BE2C (cell line): ENCODE measurements around the gene TMEM242.
"Not testable (repeated sequence)": the region's sequence is repeated elsewhere in the genome, so short reads cannot be mapped to it uniquely, and the experiment has no call there.

ENCODE experiments used
- DNase-seq: peaks from one replicate; pipeline ENCODE4 v3.0.0-alpha.2; 2020
- H3K27me3 ChIP-seq: fragments of 250-450 bp; sonication (Bioruptor Pico); 2 replicates; pipeline ENCODE4 v1.5.1; 2020; ENCODE audit warnings: mild to moderate bottlenecking
- H3K36me3 ChIP-seq: fragments of 250-450 bp; sonication (Bioruptor Pico); 2 replicates; pipeline ENCODE4 v1.5.1; 2020; ENCODE audit warnings: mild to moderate bottlenecking
- H3K4me1 ChIP-seq: fragments of 250-450 bp; sonication (Bioruptor Pico); 2 replicates; pipeline ENCODE4 v1.5.1; 2020
- H3K4me3 ChIP-seq: 2 replicates; pipeline ENCODE4 v1.5.1; 2011; ENCODE audit warnings: low read depth, low read length
- H3K9me3 ChIP-seq: fragments of 250-450 bp; sonication (Bioruptor Pico); 2 replicates; pipeline ENCODE4 v1.5.1; 2020
- TF ChIP-seq, protein P1 (sequence below): IDR thresholded peaks from 2 replicates; pipeline ENCODE4 v1.5.1; 2012; ENCODE audit warnings: mild to moderate bottlenecking, low read depth, low read length

TMEM242 gene

DNA sequence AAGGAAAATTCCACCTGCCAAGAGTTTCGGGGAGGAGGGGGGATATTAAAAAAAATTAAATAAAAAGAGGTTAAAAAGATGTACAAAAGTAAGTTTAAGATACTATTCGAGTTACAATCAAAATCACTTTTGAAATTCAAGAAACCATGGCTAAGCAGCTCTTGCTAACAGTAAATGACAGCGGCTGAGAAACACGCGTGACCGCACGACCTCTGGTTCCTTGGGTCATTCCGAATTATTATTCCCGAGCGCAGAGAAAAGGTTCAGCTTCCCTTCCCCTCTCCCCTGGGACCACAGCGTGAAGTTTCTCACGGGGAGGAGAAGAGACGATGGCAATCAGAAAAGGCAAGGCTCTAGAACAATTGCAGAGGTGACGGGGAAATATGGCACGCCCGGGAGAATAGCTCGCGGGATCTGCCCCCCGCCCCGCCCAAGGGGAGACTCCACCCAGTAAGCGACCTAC, 496 bp downstream of the TMEM242 start:
- H3K9me3 ChIP-seq: no peaks in the 10 kb centered on the region
- DNase-seq: peak; percentile 88
- TF ChIP-seq, protein P1, sequence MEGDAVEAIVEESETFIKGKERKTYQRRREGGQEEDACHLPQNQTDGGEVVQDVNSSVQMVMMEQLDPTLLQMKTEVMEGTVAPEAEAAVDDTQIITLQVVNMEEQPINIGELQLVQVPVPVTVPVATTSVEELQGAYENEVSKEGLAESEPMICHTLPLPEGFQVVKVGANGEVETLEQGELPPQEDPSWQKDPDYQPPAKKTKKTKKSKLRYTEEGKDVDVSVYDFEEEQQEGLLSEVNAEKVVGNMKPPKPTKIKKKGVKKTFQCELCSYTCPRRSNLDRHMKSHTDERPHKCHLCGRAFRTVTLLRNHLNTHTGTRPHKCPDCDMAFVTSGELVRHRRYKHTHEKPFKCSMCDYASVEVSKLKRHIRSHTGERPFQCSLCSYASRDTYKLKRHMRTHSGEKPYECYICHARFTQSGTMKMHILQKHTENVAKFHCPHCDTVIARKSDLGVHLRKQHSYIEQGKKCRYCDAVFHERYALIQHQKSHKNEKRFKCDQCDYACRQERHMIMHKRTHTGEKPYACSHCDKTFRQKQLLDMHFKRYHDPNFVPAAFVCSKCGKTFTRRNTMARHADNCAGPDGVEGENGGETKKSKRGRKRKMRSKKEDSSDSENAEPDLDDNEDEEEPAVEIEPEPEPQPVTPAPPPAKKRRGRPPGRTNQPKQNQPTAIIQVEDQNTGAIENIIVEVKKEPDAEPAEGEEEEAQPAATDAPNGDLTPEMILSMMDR: no peak
- no peaks in the 10 kb centered on the region; the same call in 1 of the 2 replicates for H3K36me3 ChIP-seq
- no peaks in the 10 kb centered on the region for H3K4me1 ChIP-seq
- H3K4me3 ChIP-seq: peak overlapping the region; percentile 72
- no peaks in the 10 kb centered on the region for H3K27me3 ChIP-seq

DNA sequence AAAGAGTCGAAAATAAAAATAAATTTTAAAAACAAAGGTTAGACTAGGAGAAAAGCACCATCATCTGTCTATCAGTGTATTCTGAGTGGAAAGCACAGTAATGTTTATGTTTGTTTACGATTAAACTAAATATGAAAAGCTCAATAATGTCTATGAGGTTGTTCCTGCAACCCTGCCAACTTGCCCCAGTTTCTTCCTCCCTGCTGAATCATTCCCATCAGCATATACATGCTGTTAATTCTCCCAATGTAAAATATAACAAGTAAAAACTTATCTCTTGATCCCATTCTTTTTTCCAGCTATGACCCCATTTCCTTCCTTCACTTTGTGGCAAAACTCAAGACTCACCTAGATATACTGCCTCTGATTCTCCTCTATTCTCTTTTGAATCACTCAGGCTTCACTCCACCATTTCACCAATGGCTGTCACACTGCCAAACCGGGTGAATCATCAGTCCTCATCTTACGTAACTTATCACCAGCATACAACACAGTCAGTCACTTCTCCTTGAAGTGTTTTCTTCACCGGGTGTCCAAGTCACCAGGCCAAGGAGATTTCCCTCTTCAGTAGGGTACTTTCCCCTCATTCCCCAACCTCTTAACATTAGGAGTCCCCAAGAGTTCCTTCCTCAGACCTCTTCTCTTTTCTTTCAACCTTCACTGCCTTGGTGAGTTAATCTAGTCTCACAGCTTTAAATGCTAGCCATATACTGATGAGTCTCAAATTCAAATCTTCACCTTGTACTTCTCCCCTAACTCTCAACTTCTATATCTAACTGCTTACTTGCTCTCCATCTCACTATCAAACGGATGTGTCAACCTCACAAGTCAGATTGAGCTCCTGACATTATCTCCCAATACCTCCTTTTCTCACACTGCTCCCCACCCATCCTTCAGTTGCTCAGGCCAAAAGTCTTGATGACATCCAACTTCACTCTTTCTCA, 6.2 kb downstream of the TMEM242 start:
- no peaks in the 10 kb centered on the region for H3K27me3 ChIP-seq
- H3K9me3 ChIP-seq: no peaks in the 10 kb centered on the region
- no peaks in the 10 kb centered on the region; the same call in 1 of the 2 replicates for H3K4me1 ChIP-seq
- DNase-seq: peak; percentile 27
- TF ChIP-seq, protein P1: no peak
- no peak overlapping the region for H3K4me3 ChIP-seq
- H3K36me3 ChIP-seq: peaks cover 3% of the 10 kb centered on the region

DNA sequence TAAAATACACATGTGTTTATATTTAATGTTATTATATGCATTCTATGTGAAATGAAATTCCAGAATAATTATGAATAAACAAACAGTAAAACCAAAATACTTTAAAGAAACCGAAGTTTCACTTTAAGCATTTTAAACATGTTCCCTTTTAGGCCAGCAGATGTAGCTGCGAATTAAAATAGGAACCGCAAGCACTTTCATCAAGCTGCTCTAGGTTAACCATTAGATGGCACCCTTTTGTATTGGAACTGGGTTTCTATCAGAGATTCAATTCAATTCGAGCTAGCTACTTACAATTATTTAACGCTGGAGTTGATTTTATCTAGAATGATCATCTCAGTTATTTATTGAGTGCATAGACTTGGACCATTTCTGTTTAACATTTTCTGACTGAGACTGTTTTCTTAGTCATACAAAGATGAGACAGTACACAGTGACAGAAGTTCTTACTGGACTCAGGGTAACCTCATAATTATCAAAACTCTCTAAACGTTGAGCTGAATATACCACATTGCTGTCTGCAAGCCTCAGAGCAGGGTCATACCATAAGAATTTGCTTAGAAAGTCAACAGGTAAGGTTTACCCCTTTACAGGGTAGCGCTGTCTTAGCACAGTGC, 8.5 kb downstream of the TMEM242 start:
- Histone ChIP-seq H3K4me3 (no peak overlapping the region), H3K9me3 (no peaks in the 10 kb centered on the region), H3K4me1 (no peaks in the 10 kb centered on the region; the same call in 1 of the 2 replicates), H3K27me3 (no peaks in the 10 kb centered on the region), H3K36me3 (peaks cover 3% of the 10 kb centered on the region; the same call in 1 of the 2 replicates)
- no peak for DNase-seq
- TF ChIP-seq, protein P1: peak; percentile 94

DNA sequence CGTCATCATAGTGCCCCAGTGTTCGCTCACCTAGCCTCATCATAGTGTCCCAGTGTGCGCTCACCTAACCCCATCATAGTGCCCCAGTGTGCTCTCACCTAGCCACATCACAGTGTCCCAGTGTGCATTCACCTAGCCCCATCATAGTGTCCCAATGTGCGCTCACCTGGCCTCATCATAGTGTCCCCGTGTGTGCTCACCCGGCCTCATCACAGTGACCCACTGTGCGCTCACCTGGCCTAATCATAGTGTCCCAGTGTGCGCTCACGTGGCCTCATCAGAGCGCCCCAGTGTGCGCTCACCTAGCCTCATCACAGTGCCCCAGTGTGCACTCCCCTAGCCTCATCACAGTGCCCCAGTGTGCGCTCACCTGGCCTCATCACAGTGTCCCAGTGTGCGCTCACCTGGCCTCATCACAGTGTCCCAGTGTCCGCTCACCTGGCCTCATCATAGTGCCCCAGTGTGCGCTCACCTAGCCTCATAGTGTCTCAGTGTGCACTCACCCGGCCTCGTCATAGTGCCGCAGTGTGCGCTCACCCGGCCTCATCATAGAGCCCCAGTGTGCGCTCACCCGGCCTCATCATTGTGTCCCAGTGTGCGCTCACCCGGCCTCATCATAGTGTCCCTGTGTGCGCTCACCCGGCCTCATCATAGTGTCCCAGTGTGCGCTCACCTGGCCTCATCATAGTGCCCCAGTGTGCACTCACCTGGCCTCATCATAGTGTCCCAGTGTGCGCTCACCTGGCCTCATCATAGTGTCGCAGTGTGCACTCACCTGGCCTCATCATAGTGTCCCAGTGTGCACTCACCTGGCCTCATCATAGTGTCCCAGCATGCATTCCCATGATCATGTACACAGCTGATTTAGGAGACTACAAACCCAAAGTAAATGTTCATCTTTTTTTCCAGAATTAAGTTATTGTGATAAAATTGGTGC, 9.5 kb downstream of the TMEM242 start:
- Histone ChIP-seq H3K4me1 (no peaks in the 10 kb centered on the region; the same call in 1 of the 2 replicates), H3K36me3 (peaks cover 3% of the 10 kb centered on the region; the same call in 1 of the 2 replicates), H3K9me3 (no peaks in the 10 kb centered on the region), H3K4me3 (no peak overlapping the region), H3K27me3 (no peaks in the 10 kb centered on the region)
- TF ChIP-seq, protein P1: no peak
- no peak for DNase-seq

DNA sequence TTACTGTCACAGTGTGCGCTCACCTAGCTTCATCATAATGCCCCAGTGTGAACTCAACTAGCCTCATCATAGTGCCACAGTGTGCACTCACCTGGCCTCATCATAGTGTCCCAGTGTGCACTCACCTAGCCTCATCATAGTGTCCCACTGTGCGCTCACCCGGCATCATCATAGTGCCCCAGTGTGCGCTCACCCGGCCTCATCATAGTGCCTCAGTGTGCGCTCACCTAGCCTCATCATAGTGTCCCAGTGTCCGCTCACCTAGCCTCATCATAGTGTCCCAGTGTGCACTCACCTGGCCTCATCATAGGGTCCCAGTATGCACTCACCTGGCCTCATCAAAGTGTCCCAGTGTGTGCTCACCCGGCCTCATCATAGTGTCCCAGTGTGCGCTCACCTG, 10.6 kb downstream of the TMEM242 start:
- Histone ChIP-seq H3K36me3 (peaks cover 3% of the 10 kb centered on the region; the same call in 1 of the 2 replicates), H3K27me3 (no peaks in the 10 kb centered on the region), H3K4me3 (no peak overlapping the region), H3K4me1 (peaks cover 5% of the 10 kb centered on the region), H3K9me3 (no peaks in the 10 kb centered on the region)
- DNase-seq: no peak
- TF ChIP-seq, protein P1: no peak

DNA sequence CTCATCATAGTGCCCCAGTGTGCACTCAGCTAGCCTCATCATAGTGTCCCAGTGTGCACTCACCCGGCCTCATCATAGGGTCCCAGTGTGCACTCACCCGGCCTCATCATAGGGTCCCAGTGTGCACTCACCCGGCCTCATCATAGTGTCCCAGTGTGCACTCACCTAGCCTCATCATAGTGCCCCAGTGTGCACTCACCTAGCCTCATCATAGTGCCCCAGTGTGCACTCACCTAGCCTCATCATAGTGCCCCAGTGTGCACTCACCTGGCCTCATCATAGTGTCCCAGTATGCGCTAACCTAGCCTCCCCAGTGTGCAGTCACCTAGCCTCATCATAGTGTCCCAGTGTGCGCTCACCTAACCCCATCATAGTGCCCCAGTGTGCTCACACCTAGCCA, 12.6 kb downstream of the TMEM242 start:
- H3K36me3 ChIP-seq, H3K4me3 ChIP-seq, DNase-seq, H3K27me3 ChIP-seq, H3K9me3 ChIP-seq, H3K4me1 ChIP-seq: not testable (repeated sequence)
